Dermis microvascular lymphatic vessel endothelial cell (primary cell): ENCODE data around the gene FBXO2. TPM values are rescaled to one million over a fixed set of nuclear protein-coding genes. Genes with fewer than 3 reads are reported as not detected.

Experiments used
- DNase-seq, 2 donors: peaks; one replicate each; pipeline versions ENCODE4 v3.0.0 to v3.0.0-alpha.2; 2010; ENCODE audit warnings: low read depth in 2 of 2
- total RNA-seq: library from RNA; depleted of rRNA; stranded (reverse); fragments of >200 nt; gene quantifications from 2 replicates; pipeline ENCODE4 v1.2.1, GENCODE V29; 2014

The FBXO2 gene
- total RNA-seq, 1 donor from 2014 or later, result 1.4 TPM

DNA sequence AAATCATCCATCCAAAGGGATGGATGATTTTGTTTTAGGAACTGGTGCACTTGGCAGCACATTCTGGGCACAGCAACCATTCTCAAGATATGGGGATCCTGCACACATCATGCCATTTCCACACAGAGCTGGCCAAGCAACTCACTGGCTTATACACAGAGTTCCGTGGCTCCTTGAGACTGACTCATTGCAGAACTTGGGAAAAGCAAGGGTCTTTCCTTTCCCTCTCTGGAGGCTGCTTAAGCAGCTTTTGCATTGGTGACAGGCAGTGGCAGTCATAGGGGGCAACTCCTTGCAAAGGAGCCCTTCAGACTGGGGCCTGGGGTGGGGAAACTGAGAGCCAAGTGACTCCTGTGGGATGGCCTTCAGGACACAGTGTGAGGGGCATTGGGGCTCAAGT is 28.6 kb upstream of the FBXO2 start:
- no peak for DNase-seq

DNA sequence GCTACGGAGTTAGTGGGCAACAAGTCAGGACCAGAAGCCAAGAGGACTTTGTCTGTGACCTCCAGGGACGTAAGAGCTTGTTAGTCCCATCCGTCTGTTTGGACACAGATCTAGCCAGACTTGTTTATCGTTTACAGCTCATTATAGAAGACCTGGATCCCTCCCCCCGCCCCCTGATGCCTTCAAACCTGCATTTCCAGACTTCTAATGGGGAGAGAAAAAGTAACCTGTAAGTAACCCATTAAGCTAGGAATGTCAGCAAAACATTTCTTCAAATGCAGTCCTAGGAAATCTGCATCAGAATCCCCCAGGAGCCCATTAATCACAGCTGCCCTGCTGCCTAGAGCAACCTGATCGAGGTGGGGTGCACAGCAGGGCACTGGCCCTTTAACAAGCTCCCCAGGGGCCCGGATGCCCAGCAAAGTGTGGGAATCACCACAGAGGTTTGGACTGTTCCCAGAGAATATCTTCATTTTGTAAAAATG is 28.1 kb upstream of the FBXO2 start:
- no peak for DNase-seq

DNA sequence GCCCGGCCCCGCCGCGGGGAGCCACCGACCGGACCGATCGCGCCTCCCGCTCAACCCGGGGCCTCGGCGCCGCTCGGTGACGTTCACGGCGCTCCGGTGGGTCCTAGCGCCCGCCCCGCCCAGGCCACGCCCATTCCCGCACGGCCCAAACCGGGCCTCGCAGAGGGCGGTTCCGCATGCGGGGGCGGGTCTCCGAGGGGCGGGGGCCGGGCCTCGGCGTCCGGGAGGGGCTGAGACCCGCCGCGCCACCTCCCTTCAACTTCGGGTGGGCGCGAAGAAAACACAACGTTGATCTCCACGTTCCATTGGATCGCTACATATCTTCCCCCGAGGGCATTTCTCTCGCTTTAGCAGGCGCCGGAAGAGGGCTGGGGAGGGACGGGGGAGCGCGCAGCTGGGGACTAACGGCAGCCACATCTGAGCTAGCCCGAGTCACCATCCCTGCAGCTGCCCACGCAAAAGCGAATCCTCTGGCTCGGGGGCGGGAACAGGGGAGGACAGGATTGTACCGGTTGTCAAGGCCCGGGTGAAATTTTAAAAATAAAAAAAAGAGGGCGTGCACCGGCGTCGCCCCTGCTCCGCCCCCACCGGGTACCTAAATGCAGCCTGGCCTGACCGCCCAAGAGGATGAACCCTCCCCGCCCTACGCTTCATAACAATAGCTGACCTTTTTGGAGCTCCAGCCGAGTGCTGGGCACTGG is 27.0 kb upstream of the FBXO2 start, which contains the start of gene MAD2L2:
MAD2L2 (minus strand) TSS at position 78 of the 701 bp plus-strand sequence. CDS start 547 bp downstream, outside the sequence.
- peak; percentile 30 to 78 for DNase-seq

DNA sequence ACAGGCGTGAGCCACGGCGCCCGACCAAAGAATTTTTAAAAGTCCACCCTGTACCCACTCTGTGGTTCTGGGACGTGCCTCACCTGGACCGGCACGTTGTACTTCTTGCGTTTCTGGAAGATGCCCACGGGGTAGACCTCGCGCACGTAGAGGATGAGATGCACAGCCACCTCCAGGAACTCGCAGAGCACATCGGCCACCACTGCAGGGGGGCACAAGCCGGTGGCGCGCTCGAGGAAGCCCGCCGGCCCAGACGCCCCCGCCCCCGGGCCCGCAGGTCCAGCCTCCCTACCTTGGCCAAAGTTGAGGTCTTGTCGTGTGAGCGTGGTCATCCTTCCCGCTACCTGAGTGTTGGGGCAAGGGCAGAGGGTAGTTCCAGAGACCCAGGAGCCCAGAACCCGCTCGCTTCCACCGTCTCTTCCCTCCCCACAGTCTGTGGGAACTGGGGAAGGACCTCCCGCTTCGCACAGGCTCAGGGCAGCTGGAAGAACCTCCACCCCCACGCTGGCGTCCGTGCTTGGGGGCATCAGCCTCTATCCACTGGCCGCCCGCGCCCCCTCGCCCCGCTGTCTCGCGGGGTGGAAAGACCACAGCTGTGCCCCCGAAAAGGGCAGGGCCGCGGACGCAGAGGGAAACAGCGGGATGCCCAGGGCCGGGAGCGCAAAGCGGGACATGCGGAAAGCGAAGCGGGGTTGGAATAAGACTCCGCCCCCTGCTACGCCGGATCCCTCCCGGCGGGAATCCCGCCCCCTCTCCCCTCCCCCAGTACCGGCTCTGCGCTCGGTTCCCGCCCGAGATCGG is 26.2 kb upstream of the FBXO2 start:
- DNase-seq, result peak in 1 of 2 donors; percentile 22

DNA sequence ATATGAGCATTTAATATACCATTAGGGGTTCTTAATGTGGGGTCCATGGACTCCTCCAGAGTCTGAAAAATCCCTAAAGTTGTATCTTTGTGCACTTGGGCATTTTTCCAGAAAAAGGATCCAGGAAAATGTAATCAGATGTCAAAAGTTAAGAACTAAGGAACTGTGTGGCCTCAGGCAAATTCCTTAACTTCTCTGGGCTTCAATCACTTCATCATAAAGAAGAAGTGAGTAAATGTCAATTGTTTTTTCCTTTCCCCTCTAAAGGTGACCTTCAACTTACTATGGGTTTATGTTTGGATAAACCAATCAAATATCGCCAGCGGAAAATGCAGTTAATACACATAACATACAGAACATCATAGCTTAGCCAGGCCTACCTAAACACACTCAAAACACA is 24.2 kb upstream of the FBXO2 start:
- no peak for DNase-seq

DNA sequence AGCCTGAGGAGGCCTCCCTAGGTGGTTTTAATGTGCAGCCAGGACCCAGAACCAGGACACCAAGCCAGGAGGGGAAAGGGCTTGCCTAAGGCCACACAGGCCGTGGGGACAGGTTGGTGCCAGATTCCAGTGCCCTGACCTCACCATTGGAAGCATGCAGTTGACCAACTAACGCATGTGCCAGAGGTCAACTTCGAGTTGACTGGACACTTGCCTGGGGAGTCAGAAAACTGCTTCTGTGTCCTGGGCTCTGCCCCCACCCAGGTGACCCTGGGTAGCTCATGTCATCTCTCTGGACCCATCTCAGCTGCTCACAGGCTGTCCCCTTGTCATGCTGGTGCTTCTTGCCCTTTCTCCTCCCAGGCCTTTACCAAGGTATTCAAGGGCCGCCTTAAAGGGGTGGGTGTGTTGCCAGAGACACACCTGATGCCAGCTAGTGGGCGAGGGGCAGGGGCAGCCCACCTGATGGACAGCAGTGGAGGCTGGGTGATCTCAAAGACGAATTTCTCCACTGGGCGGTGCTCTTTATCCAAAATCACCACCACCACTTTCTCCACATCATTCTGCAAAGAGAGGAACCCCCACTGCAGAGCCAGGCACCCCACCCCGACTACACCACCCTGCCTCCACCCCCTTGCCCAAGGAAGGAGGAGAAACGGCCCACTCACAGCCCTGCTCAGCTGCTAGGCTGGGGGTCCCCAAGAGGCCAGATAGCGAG is 22.3 kb upstream of the FBXO2 start:
- DNase-seq, result no peak

DNA sequence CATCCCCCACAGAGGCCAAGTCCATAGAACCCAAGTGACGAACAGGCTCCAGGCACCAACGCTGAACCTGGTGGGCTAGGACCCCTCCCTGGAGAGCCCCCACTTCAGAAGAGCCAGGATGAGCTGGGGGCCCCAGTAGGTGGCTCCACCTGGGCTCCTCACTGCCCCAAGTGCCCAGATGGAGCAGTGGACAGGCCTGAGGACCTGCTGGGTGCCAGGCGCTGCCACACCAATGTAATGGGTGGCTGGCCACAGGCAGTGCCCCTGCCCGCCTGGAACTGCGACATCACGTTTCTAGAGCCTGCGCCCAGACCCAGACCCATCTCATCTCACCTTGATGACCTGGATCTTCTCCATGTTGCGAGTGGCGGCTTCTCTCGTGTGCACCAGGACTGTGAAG is 21.1 kb upstream of the FBXO2 start:
- no peak for DNase-seq

DNA sequence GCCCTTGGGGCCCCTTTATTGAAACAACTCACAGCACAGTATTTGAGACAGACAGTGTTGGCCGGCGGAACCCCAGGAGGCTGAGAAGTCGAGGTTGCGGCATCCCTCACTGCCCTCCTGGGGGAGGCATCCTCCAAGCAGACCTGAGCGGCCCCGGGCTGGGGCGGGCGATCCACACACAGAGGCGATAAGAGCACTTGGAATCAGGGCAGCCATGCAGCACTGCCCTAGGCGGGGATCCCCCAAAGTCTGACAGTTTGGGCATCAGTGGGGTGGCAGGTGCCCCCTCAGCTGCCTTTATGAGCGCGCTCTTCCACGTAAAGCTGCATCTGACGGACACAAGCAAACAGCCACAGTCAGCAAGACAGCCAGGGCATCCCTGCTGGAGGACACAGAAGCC is 20.3 kb upstream of the FBXO2 start:
- DNase-seq, result no peak

DNA sequence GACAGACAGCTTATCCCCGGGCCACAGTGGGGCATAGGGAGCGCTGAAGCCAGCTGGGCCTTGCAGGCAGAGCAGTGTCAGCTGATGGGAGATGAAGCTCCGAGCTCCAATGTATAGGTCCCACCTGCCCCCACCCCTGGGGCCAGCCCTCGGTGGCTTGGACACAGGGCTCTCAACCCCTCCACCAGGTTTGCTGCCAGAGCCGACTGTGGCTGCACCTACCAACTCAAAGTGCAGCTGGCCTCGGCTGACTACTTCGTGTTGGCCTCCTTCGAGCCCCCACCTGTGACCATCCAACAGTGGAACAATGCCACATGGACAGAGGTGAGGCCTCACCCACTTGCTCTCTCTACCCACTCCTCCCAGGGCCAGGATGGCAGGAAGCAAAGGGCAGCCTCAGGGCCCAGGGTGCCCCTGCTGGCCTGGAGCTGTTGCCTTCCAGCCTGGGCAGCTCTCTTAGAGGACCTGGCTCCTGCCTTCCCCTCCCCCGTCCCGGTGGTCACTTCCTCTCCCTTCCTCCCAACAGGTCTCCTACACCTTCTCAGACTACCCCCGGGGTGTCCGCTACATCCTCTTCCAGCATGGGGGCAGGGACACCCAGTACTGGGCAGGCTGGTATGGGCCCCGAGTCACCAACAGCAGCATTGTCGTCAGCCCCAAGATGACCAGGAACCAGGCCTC is 19.0 kb upstream of the FBXO2 start:
- DNase-seq, result no peak

DNA sequence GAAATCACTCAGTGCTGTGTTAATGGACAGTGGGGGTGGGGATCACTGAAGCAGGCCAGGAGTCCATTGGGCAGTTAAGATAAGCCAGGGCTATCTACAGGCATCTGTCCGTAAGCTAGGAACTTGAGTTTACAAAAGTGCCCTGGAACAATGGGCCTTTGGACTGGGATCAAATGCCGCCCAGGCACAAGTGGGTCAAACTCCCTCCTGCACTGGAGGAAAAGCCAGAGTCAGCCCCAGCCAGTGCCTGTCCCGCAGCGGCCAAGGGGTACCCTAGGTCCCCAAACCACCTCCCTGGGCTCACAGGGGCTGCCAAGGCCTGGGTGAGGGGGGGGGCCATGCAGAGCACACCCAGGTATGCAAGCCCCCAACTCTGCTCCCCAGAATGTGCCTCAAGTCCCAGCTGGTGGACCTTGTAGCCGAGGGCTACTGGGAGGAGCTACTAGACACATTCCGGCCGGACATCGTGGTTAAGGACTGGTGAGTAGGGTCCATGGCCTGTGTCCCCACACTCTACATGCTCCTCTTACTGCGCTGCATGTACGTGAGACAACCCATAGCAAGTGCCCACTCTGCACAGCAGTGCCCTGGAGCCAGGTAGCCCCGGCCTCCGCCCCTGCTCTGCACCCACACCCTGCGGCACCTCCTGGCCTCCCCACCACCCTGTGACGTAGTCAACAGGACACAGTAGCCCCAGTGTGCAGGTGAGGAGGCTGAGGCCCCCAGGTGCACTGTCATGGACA is 17.5 kb upstream of the FBXO2 start:
- no peak for DNase-seq

DNA sequence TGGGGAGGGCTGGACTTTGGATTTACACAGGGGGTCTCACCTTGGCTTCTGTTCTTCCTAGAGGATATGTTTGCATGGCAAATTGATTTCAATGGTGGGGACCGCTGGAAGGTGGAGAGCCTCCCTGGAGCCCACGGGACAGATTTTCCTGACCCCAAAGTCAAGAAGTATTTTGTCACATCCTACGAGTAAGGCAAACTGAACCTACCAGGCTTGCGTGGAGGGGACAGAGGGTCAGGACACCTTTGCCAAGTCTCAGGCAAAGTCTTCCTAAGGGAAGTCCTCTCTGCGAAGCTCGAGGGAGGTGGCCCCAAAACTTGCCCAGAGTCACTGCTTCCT is 16.9 kb upstream of the FBXO2 start:
- DNase-seq, result no peak

DNA sequence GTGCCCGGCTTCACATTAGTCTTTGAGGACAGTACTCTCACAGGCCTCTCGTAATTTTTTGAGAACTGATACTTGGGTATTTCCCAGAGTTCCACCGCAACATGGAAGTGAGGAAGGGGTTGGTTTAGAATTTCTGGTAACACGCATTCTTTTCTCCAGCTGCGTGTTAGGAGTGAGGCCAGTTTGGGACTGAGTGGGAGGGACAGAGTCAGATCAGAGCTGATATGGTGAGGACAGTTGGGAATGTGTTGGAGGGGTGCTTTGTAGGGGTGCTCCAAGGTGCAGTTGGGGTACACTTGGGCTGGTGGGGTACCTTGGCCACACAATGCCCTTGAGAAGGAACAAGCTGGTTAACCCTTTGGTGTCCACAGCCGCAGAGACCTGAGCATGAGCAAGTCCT is 16.5 kb upstream of the FBXO2 start:
- no peak for DNase-seq

DNA sequence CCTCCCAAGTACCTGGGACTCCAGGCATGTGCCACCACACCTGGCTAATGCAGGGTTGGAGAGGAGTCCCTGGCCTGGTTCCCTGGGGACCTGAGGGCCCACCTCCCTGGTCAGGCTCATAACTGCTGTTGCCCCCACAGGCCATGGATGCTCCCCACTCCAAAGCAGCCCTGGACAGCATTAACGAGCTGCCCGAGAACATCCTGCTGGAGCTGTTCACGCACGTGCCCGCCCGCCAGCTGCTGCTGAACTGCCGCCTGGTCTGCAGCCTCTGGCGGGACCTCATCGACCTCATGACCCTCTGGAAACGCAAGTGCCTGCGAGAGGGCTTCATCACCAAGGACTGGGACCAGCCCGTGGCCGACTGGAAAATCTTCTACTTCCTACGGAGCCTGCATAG is 14.3 kb upstream of the FBXO2 start:
- no peak for DNase-seq

DNA sequence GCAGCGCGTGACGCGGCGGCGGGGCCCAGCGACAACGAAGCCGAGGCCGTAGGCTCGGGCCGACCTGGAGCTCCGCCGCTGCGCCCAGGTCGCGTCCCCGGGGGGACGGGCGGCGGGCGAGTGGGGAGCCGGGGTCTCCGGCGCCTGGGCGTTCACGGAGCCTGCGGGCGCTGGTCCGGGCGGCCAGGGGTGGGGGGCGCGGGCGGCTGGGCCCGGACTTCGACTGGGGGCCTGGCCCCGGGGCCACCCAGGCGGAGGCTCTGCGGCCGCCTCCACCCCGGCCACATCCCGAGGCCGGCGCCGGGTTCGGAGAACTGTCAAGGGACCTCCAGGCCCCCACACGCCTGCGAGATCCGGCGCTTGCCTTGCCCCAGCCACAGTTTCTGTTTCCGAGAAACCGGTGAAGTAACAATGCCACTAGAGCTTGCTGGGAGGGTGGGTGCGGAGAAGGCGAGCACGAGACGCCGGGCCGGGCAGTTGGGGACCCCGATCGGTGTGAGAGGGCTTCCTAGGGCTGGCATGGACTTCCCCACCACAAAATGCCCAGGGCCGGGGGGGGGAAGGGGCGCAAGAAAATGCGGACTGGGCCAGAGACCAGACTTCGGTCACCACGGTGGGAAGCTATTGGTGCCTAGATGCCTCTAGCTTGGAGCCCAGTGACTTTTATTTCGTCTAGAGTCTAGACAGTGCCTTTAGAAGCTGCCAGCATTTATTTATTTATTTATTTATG is 10.3 kb upstream of the FBXO2 start:
- DNase-seq, result no peak

DNA sequence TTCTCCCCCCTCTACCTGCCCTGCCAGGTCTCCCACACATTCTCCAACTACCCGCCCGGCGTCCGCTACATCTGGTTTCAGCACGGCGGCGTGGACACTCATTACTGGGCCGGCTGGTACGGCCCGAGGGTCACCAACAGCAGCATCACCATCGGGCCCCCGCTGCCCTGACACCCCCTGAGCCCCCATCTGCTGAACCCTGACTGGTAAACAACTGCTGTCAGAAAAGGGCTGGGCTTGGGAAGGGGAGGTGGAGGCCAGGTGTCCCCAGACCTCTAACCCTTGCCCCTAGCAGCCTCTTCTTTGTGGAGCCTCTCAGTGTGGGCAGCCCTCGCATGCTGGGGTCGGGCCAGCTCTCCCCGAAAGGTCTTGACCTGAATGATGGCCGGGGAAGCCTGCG is 6.9 kb upstream of the FBXO2 start:
- no peak for DNase-seq

DNA sequence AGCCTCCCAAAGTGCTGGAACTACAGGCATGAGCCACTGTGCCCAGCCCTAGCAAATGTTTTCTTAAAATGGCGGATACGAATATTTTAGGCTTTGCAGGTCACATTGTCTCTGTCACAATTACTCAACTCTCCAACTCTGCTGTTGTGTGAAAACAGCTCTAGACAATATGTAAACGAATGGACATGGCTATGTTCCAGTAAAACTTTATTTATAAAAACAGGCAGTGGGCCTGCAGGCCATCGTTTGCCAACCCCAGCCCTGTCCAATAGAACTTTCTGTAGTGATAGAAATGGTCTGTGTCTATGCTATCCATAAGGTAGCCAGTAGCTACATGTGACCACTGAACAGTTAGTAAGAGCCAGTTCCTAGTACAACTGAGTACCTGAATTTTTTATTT is 5.5 kb upstream of the FBXO2 start:
- no peak for DNase-seq

DNA sequence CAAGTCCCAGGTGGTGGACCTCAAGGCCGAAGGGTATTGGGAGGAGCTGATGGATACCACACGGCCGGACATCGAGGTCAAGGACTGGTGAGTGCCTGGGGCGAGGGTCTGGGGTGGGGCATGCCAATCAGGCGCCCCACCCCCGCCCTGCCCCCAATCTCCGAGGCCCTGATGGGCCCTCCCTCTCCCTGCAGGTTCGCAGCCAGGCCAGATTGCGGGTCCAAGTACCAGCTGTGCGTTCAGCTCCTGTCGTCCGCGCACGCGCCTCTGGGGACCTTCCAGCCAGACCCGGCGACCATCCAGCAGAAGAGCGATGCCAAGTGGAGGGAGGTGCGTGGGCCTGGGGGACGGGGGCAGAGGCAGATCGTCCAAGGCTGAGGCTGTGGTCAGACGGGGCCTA is 4.3 kb upstream of the FBXO2 start:
- DNase-seq, result no peak

DNA sequence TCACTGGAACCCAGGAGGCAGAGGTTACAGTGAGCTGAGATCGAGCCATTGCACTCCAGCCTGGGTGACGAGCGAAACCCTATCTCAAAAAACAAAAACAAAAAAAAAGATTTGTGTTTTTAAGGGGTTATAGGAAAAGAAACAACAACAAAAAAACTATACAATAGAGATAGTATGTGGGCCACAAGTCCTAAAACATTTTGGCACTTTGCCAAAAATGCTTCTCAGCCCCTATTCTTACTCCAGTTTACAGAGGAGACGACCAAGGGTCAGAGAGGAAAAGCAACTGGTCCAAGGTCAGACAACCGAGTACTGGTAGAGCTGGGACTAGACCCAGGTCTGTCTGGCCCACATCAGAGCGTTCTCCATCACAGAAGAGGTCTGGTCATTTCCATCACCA is 3.4 kb upstream of the FBXO2 start:
- DNase-seq, result no peak

DNA sequence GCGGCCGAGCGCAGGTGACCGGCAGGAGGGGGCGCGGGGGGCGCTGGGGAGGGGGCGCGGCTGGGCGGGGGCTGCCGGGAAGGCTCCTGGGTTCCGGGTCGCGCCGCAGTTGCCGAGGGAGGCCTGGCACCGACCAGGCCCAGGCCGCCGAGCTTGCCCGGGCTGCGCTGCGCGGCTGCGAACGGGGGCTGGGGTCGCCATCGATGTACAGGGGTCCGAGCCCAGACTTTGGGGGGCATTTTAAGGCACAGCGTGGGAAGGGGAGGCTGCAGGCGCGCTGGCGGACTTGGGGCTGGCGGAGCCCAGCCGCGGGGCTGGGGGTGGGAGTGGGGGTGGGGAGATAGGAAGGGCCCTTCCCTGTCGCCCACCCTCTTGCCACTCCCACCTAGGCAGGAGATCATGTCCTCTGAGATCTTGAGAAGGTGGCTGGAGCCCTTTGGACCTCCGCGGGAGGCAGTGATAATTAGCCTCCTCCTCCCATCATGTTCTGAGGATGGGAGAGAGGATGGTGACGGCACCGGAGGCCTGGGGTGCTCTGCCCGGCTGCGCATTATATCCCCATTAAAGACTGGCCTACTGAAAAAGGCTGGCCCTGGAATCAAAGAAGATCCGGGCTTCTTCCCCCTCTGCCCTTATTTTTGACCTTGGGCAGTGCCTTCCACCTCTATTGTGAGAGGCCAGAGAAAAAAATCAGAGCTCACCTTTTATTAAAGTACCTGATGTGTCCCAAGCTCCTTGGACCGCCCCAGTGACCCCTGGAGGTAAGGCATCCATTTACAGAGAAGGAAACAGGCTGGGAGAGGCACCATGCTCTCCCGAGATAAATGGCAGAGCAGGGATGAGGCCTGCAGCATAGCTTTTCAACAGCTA is 945 bp upstream of the FBXO2 start:
- DNase-seq, result no peak

DNA sequence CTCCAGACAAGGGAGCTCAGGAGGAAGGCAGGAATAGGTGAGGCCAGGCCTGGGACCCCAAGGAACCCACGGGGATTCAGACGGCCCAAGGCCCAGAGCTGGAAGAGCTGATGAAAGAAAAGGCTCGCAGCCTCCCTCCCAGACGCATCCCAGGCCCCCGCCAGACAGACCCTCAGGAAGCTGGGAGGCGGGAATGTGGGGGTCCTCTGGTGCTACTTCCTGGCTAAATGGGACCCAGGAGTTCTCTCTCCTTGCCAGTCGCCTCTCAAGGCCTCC is 430 bp downstream of the FBXO2 start:
- no peak for DNase-seq
